Measurements from ENCODE around the gene MRPL1.

Gene MRPL1

DNA sequence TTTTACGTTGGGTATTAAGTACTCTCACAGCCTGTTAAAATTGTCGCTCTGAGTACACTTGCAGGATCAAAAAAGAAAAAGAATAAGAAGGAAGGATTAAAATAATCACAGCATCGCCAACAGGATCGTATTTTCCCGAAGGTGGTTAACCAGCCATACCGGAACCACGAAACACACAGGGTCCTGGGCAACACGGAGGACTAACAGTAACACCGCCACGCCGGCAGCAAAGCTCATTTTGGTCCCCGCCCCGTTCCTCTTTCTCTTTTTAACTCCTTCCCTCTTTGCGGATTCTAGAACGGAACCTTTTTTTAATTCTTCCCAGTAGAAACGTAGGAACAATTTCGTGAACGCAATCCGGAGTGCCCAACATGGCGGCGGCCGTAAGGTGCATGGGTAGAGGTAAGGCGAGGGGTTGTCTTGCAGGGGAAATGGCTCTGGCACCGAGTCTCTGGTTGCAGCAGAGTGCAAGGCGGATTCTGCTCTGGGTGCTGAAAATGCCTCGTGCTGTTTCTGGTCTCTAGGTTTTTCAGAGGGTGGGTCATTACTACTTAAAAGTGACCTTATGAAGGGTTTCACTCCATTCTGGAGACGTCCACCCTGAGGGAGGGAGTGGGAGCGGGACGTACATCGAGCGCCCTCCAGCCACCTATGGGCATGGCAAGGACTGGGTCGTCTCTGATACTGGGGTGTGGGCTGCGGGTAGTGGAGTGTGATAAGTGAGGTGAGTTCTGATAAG, at the start of gene MRPL1:
MRPL1 (plus strand) TSS at position 353 of the 739 bp plus-strand sequence; CDS start at position 372, 19 bp downstream.
- DNase-seq: peak; percentile 96

DNA sequence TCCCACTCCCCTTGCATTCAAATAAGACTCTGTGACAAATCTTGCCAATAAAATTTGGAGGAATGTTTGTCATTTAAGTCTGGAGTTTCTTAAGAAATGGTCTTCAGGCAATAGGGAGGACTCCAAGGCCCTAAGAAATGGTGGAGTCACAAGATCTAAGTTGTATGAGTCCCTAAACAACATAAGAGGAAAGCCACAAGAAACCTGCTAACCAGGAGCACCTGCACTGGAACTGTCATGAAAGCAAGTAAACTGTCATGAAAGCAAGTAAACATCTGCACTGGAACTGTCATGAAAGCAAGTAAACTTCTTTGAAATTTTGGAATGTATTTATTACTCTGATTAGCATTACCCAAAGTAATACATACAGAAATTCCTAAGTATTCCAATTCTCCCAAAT, 47.0 kb upstream of the MRPL1 start:
- DNase-seq: no peak

DNA sequence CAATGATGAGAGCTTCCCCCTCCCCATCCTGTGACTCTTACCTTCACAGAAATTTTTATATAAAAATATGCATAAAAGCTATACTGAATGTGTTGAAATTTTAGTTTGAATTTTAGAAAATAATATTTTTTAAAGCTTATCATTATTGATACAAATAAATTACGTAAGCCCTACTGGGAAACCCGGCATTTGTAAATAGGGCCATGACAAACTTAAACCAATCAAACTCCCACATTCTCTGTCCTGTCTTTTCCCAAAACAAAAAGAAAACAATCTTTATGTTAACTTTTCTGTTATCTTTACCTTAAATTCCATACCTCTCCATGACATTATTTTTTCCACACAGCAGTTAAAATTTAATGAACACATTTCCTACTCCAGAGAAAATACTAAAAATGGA, 46.1 kb upstream of the MRPL1 start:
- DNase-seq: no peak

DNA sequence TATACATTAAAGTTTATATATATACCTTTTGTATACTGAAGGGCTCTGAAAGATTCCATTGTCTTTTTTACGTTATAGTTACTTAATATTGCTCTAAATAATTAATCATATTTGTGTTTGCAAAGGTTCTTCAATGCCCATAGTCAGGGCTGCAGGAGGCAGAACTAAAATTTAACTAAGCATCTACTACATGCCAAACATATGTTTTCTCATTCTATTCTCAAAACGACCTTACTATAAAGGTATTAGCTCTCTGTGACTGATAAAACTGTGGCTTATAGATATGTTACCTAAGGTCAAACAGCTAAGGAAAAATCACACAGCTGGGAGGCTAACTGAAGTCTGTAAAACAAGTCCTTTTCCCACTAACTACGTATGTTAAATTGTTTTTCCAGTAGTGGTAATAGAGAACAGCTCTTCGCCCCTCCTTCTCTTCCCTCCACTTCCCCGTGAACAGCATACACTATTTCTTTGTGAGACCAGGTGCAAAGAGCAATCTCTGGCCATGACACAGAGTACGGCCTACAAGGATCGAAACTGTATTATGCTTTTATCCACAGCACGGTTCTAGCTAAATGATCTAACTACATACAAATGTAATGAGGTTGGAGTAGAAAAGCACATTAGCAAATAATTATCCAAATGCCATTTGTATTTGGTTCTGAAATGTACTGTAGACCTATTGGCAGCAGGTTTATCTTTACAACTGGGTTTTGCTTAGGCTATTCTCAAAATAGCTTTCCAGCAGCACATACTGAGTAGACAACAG, 45.1 kb upstream of the MRPL1 start:
- no peak for DNase-seq

DNA sequence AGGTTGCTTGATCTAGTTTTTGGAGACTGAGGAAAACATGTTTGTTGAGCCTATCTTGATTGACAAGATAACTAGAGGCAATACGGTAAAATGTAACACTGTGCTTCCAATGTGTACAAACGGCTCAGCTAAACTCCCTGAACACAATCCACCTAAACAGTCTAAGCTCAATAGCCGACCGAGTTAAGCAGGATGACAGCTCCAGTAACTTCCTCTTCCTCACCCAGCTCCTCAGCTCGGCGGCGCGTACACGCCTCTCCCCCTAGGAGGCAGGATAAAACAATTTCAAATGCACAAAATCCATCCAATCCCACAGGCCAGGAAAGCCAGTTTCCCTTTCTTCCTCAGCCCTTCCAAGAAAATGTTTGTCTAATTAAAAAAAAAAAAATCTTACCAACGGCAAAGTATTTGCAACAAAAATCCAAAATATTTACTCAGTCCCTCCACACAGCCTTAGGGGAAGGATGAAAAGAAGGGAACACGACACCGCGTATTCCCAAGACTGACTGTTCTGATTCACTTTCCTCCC, 44.5 kb upstream of the MRPL1 start:
- peak; percentile 82 for DNase-seq

DNA sequence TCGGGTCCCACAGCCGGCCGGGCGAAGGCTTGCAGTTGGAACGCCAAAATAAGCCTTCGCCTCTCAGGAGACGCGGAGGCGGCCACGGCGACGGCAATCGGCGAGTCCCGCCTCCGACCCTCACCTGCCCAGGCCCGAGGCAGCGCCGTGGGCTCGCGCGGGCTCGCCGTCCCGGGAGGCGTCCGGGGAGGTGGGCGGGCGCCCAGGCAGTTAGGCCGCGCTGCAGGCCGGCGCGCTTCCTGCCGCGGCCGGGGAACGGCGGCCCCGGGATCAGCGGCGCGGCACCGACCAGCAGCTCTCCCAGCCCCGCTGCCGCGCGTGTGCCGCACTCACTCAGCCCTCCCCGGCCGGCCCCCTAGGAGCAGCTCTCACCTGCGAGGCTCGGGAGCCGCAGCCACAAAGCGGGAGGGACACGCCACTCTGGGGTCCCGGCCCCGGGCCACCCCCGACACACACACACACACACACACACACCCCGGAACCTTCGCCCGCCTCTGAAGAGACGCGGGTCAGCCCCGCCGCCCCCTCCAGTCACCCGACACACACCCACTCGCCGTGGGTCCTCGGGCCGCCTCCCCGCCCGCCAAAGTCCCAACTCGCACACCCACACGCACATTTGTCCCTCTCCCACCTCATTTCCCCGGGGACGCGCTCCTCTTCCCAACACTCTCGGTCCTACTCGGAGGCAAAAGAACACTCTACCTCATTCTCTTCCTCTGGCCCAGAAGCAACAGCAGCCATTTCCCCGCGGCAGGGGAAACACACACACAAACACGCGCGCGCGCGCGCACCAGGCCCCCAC, 43.8 kb upstream of the MRPL1 start, which contains the start of gene CNOT6L:
CNOT6L (minus strand) TSS at position 767 of the 802 bp plus-strand sequence; CDS start at position 707, 60 bp downstream.
- DNase-seq: peak; percentile 67

DNA sequence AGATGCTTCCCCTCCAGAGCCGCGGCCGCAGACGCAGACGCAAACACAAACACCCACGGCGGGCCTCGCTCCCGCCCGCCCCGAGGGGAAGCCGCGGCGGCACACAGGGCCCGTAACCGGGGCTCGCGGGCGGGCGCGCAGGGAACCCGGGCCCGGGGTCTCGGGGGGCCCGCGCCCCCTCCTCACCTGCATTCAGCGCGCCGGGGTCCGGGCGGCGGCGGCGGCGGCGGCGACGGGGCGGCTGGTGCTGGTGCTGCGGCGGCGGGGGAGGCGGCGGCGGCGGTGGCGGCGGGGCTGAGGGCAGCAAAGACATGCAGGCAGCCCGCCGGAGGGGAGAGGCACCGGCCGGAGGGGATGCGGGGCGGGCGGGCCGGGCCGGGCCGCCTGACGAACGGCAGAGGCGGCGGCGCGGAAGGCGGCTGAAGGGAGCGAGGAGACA, 43.2 kb upstream of the MRPL1 start:
- DNase-seq: no peak

DNA sequence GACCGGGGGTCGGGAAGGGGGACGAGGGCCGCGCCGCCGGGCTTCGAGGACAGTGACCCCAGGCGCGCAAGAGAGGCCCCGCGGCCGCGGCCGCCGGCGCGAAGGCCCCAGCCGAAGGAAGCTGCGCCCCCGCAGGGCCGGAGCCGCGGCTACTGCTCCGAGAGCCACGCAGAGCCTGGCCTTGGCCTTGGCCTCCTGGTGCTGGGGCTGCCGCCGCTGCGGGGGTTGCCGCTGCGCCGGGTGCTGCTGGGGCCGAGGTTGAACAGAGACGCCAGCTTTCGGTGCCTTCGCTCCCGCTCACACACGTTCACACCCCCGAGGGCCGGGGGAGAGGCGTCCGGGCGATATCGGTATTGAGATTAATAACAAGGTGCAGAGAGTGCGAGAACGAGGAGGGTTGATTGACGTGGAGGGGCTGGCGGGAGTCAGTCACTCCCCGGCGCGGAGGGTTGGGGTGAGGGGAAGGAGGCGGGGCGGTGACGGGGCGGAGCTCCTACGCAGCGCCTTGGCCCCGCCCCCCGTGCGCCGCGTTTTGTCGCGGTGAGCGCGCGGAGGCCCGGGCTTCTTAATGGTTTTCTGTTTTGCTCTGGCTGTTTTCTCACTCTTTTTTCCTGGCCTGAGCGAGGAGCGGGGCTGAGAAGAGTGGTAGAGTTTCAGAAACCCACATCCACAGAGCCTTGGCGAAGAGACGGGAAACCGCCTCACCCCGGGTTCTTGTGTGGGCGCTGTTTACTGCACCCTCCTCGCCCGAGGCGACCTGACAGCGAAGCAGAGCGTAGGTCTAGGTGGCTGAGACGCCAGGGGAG, 42.6 kb upstream of the MRPL1 start:
- DNase-seq: peak; percentile 78

DNA sequence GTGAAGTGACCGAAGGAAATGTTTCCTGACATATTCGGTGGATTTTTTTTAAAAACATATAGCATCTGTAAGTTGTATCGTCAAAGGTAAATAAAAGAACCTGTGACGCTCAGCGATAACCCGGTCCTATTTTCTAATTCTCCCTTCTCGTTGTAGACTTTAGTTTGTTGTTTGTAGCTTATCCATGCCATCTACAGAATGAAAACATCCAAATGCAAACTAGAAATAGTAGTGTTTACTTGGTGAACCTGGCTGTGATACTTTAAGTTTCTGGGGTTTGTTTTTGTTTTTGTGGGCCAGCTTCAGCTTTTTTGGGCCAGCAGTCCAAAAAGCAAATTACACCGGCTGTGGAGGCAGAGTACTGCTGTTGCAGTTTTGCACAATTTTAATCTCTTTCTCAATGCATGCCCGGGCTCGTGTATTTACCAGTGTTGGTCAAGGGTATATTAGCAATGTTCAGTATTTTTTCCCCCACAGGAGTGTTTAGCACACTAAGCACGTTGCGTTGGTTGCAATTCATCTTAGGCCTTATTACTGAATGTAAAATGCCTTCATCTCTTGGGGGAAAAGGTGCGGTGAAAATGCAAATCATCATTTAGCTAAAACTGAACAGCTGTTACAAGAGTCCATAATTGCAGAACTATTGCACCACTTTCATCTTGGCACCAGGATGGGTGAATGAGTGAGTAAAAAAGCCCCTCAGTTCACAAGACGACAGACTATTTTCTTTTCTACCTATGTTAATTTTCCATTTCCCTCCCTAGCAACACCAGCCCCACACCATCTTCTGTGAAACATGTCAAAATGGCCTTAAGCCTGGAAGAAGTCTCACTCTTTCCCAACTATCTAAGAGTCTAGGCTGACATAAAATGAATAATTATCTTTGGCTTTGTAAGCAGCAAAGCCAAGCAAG, 41.7 kb upstream of the MRPL1 start:
- DNase-seq: no peak

DNA sequence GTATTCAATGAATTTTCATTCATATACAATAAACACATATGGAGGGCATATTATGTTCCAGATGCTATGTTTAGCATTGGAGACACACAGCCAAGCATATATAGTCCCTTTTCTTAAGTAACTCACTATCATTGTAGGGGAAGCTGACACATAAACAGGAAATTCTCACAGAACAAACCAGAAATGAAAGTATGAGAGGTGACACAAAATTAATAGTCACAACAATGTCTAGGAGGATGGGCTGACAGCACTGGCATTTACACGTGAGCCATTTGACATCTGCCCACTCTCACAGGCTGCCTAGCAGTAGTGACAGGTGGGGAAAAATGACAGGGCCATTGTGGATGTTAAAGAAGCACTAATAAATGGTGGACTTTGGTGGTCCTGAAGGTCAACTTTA, 40.9 kb upstream of the MRPL1 start:
- DNase-seq: no peak

DNA sequence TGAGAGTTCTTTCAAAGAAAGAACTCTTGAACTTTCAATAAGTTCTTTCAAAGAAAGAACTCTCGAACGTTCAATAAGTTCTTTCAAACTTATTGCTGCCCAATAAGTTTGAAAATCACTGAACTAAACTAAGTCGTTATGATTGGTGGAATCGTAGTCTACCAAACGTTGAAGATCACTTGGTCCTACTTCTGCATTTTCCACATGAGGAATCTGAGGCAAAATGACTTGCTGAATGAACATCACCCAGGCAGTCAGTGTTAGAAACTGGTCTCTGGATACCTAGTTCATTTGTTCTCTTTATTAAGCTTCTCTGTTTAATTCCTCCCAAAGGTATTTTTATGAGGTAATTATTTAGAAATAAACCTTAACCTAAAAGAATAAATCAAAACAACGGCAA, 36.4 kb upstream of the MRPL1 start:
- no peak for DNase-seq

DNA sequence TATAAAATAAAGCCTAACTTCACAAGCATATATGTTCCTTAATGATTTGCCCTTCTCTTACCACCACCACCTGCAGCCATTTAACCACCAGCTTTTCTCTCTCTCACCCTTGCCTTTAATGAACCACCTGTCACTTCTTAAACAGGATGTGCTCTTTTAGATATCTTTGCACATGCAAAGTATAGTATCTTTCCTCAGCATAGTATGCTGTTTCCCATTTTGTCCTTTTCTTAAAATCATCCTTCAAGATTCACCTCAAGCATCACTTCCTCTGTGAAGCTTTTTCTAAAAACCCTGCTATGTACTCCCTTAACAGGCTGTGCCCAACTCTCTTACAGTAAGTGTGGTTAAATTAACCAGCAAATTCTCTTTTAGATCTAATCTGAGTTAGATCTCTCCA, 35.3 kb upstream of the MRPL1 start:
- no peak for DNase-seq

DNA sequence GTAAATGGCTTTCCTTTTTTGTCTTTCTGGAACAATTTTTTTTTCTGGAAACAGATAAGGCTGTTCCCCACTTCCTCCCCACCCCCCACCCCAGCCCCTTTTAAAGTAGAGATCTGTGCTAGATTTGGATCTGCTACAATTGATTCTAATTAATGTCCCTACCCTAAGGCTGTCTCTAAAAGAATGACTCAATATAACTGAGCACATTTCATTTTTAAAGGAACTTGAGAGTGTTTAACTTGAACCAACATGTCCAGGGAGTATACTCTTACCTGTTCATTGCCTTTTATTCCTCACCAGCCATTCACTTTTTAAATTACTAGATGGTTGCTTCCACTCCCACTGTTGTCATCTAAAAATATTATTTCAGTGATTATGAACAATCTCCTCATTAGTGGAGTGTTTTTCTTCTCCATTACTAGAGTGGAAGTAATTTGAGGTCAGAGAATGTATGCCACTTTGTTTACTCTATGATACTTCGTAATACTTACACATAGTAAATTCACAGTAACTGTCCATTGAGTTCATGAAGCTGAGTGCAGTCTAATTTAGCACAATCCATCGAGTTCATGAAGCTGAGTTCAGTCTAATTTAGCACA, 29.4 kb upstream of the MRPL1 start:
- DNase-seq: no peak

DNA sequence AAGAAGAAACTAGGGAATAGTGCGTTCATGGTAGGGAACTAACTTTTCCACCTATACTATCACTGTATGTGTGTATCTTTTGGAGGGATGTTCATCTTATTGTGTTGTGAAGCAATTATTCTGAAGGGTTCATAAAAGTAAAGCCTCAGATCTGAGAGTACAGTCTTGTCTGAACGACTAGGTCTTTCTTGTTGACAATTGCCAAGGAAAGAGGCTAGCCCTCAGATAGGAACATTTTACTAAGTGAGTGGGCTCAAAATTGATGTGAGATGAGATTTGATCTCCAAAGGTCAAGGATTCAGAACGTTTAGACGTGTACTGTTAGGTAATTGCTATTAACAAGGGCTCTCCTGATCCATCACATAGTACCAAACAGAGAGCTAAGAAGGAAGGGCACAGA, 28.2 kb upstream of the MRPL1 start:
- no peak for DNase-seq

DNA sequence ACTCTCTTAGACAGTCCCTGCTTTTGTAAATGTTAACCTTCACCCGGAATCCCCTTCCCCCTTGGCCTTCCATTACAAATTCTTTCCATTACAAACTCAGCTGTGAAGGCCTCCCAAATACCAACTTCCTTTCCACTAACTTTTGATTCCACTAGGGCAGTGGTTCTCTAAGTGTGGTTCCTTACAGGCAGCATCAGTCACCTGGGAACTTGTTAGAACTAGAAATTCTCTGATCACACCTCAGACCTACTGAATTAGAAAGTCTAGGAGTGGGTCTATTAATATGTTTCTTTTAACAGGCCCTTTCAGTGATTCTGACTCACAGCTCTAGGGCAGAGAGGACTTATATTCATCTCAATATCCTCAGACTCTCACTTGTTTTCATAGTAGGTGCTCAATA, 19.0 kb upstream of the MRPL1 start:
- no peak for DNase-seq

DNA sequence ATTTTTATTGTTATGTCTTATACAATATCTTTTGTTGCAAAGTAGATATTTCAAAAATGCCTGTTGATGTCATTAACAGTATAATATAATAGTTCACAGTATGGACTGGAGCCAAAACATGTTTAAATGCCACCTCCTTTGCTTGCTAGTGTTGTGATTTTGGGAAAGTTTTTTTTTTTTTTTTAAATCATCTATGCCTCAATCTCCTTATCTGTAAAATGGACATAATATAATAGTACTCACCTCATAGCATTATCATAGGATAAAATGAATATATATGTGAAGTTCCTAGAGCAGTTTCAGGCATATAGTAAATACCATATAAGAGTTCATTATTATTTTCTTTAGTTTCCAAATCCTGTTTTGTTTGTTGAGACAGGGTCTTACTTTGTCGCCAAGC, 18.3 kb upstream of the MRPL1 start:
- no peak for DNase-seq

DNA sequence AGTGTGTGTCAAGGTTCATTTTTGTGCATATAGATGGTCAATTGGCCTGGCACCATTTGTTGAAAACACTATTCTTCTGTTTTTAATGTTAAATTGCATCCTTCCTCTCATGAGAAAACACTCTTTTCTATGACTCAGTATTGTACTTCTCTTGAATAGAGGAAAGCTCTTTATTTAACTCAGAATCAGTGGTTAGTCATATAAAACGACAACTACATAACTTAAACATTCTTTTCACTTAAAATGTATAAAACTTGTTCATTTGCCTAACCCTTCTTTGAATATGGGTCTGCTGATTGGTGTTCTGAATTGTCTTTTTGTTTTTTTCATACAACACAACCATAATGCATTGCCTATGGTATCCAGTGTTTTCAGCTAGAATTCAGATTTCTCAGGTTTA, 17.2 kb upstream of the MRPL1 start:
- no peak for DNase-seq

DNA sequence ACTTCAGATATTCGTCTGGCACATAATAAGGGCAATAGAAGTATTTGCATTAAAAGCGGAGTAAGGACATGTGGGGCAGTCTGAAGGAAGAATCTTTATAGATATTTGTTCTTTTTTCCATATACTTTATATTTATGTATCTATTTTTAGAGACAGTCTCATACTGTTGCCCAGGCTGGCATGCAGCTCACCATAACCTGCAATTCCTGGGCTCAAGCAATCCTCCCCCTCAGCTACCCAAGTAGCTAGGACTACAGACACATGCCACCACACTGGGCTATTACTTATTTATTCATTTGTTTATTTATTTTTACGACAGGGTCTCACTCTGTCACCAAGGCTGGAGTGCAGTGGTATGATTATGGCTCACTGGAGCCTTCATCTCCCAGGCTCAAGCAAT, 16.7 kb upstream of the MRPL1 start:
- no peak for DNase-seq

DNA sequence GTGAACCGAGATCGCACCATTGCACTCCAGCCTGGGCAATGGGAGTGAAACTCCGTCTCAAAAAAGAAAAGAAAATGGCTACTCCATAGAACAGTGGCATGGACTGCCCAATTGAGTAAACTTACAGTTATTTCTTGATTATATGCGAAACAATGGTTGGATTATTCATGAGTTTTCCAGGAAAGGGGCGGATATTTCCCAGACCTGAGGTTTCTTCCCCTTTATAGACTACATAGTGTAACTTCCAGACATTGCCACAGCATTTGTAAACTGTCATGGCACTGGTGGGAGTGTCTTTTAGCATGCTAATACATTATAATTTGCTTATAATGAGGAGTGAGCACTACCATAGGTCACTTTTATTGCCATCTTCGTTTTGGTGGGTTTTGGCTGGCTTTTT, 14.1 kb upstream of the MRPL1 start:
- DNase-seq: no peak

DNA sequence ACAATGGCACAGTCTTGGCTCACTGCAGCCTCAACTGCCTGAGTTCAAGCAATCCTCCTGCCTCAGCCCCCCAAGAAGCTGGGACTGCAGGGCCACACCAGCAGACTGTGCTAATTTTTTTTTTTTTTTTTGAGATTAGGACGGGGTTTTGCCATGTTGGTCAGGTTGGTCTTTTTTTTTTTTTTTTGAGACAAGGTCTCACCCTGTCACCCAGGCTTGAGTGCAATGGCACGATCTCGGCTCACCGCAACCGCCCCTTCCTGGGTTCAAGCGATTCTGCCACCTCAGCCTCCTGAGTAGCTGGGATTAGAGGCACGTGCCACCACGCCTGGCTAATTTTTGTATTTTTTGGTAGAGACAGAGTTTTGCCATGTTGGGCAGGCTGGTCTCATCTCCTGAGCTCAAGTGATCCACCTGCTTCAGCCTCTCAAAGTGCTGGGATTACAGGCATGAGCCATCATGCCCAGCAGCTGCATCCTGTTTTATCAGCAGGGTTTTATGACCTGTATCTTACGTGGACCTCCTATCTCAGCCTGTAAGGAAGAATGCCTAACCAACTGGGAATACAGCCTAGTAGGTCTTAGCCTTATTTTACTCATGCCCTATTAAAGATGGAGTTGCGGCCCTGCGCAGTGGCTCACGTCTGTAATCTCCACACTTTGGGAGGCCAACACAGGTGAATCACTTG, 13.2 kb upstream of the MRPL1 start:
- DNase-seq: no peak

Measured in fibroblast of skin of right quadriceps (primary cell).